Subcutaneous abdominal adipose tissue (tissue), 5 donors: ENCODE results near the gene SESN2.

Source experiments
- H3K27ac ChIP-seq: one replicate; pipeline ENCODE4 v1.7.0; 2013; ENCODE audit warnings: low read depth, mild to moderate bottlenecking, inconsistent platforms, low read length, moderate library complexity
- H3K27me3 ChIP-seq, 5 donors: one replicate each; pipeline ENCODE4 v1.7.0; 2013; ENCODE audit warnings: low read length in 5 of 5, inconsistent platforms in 1 of 5; ENCODE audit not compliant: control insufficient read depth in 5 of 5, insufficient read depth in 4 of 5
- H3K36me3 ChIP-seq, 5 donors: one replicate each; pipeline ENCODE4 v1.7.0; 2013; ENCODE audit warnings: low read length in 5 of 5; ENCODE audit not compliant: control insufficient read depth in 5 of 5, insufficient read depth in 5 of 5
- H3K4me1 ChIP-seq, 5 donors: one replicate each; pipeline ENCODE4 v1.7.0; 2013; ENCODE audit warnings: low read length in 5 of 5, mild to moderate bottlenecking in 3 of 5, moderate library complexity in 1 of 5; ENCODE audit not compliant: control insufficient read depth in 5 of 5, insufficient read depth in 5 of 5
- H3K4me3 ChIP-seq, 5 donors: one replicate each; pipeline ENCODE4 v1.7.0; 2013; ENCODE audit warnings: low read length in 5 of 5, low read depth in 1 of 5
- H3K9ac ChIP-seq, 5 donors: one replicate each; pipeline ENCODE4 v1.7.0; 2013; ENCODE audit warnings: low read length in 5 of 5, mild to moderate bottlenecking in 4 of 5, moderate library complexity in 3 of 5
- H3K9me3 ChIP-seq, 5 donors: one replicate each; pipeline ENCODE4 v1.7.0; 2013; ENCODE audit warnings: low read length in 5 of 5; ENCODE audit not compliant: control insufficient read depth in 5 of 5
- donor health status: healthy.
- donor health status: healthy.
- donor health status: healthy.
- donor health status: healthy.
- donor health status: healthy.

The SESN2 gene

GRCh38 chr1:28249013-28249865, 10.1 kb upstream of the SESN2 start:
- H3K27ac ChIP-seq: peak overlapping the region; percentile 84
- peaks cover 7 to 47% (median 40%) of the 10 kb centered on the region in 5 donors for H3K4me1 ChIP-seq
- H3K4me3 ChIP-seq: peak overlapping the region in 1 of 5 donors; percentile 44

GRCh38 chr1:28249866-28250295, 9.4 kb upstream of the SESN2 start:
- Histone ChIP-seq H3K27ac (peak overlapping the region; percentile 84), H3K4me1 (peaks cover 7 to 47% (median 40%) of the 10 kb centered on the region in 5 donors), H3K27me3 (no peaks in the 10 kb centered on the region), H3K9ac (peak overlapping the region in 1 of 5 donors; percentile 9), H3K36me3 (no peaks in the 10 kb centered on the region), H3K4me3 (no peak overlapping the region), H3K9me3 (no peaks in the 10 kb centered on the region)

More at GRCh38 chr1:28249013-28249865, 10.1 kb upstream of the SESN2 start:
- no peaks in the 10 kb centered on the region for H3K36me3 ChIP-seq
- no peaks in the 10 kb centered on the region for H3K9me3 ChIP-seq
- H3K9ac ChIP-seq: peak overlapping the region in 4 of 5 donors; percentile 9 to 53 (median 32)
- H3K27me3 ChIP-seq: no peaks in the 10 kb centered on the region

- H3K27ac ChIP-seq: no peak overlapping the region
Measured at GRCh38 chr1:28256197-28256827, 3.0 kb upstream of the SESN2 start.

GRCh38 chr1:28257736-28258135, 1.6 kb upstream of the SESN2 start:
- H3K27ac ChIP-seq: no peak overlapping the region
- H3K27me3 ChIP-seq: no peaks in the 10 kb centered on the region
- no peak overlapping the region for H3K4me3 ChIP-seq
- no peaks in the 10 kb centered on the region for H3K9me3 ChIP-seq
- no peaks in the 10 kb centered on the region for H3K36me3 ChIP-seq
- H3K9ac ChIP-seq: no peak overlapping the region
- H3K4me1 ChIP-seq: peaks cover 3 to 28% (median 28%) of the 10 kb centered on the region in 5 donors

More at GRCh38 chr1:28256197-28256827, 3.0 kb upstream of the SESN2 start:
- Histone ChIP-seq H3K27me3 (no peaks in the 10 kb centered on the region), H3K9ac (no peak overlapping the region), H3K36me3 (no peaks in the 10 kb centered on the region), H3K4me3 (no peak overlapping the region), H3K4me1 (peaks cover 3 to 23% (median 18%) of the 10 kb centered on the region in 5 donors), H3K9me3 (no peaks in the 10 kb centered on the region)

GRCh38 chr1:28258628-28259251, 578 bp upstream of the SESN2 start:
- Histone ChIP-seq H3K36me3 (no peaks in the 10 kb centered on the region), H3K9me3 (no peaks in the 10 kb centered on the region), H3K27ac (peak overlapping the region; percentile 57), H3K4me1 (peaks cover 6 to 38% (median 36%) of the 10 kb centered on the region in 5 donors), H3K4me3 (peak overlapping the region; percentile 2 to 96 (median 53)), H3K9ac (peak overlapping the region in 4 of 5 donors; percentile 29 to 76 (median 50)), H3K27me3 (no peaks in the 10 kb centered on the region)

- Histone ChIP-seq H3K27ac (peak overlapping the region; percentile 83), H3K27me3 (no peaks in the 10 kb centered on the region), H3K4me1 (peaks cover 6 to 52% (median 42%) of the 10 kb centered on the region in 5 donors)
Measured at GRCh38 chr1:28259934-28260802, 850 bp downstream of the SESN2 start.

GRCh38 chr1:28260803-28261174, 1.5 kb downstream of the SESN2 start:
- H3K4me3 ChIP-seq: peak overlapping the region; percentile 79 to 96 (median 92)
- peak overlapping the region; percentile 37 to 74 (median 49) for H3K9ac ChIP-seq
- no peaks in the 10 kb centered on the region for H3K27me3 ChIP-seq
- H3K27ac ChIP-seq: peak overlapping the region; percentile 75
- H3K36me3 ChIP-seq: no peaks in the 10 kb centered on the region
- peaks cover 6 to 53% (median 44%) of the 10 kb centered on the region in 5 donors for H3K4me1 ChIP-seq
- H3K9me3 ChIP-seq: no peaks in the 10 kb centered on the region

More at GRCh38 chr1:28259934-28260802, 850 bp downstream of the SESN2 start:
- Histone ChIP-seq H3K9me3 (no peaks in the 10 kb centered on the region), H3K9ac (peak overlapping the region in 4 of 5 donors; percentile 86 to 93 (median 88)), H3K4me3 (peak overlapping the region; percentile 79 to 96 (median 92)), H3K36me3 (no peaks in the 10 kb centered on the region)

GRCh38 chr1:28264897-28265296, 5.6 kb downstream of the SESN2 start:
- Histone ChIP-seq H3K36me3 (peaks cover 0 to 3% (median 0%) of the 10 kb centered on the region in 5 donors), H3K9ac (no peak overlapping the region), H3K4me3 (no peak overlapping the region), H3K4me1 (peaks cover 8 to 65% (median 50%) of the 10 kb centered on the region in 5 donors), H3K9me3 (no peaks in the 10 kb centered on the region), H3K27ac (no peak overlapping the region), H3K27me3 (no peaks in the 10 kb centered on the region)

- Histone ChIP-seq H3K27ac (no peak overlapping the region), H3K4me1 (peaks cover 8 to 64% (median 49%) of the 10 kb centered on the region in 5 donors), H3K9me3 (no peaks in the 10 kb centered on the region)
Measured at GRCh38 chr1:28265577-28265976, 6.3 kb downstream of the SESN2 start.

More at GRCh38 chr1:28265577-28265976, 6.3 kb downstream of the SESN2 start:
- Histone ChIP-seq H3K4me3 (no peak overlapping the region), H3K9ac (peak overlapping the region in 1 of 5 donors; percentile 26), H3K27me3 (no peaks in the 10 kb centered on the region), H3K36me3 (peaks cover 0 to 4% (median 0%) of the 10 kb centered on the region in 5 donors)
